NT2/D1 (cell line): ENCODE measurements around the gene PSKH1.

Experiments
- YY1 ChIP-seq: IDR thresholded peaks from 2 replicates; pipeline ENCODE4 v1.6.1; 2011; ENCODE audit not compliant: insufficient read length, insufficient read depth
- ZNF274 ChIP-seq: IDR thresholded peaks from 2 replicates; pipeline ENCODE4 v1.6.1; 2011; ENCODE audit warnings: mild to moderate bottlenecking, low read depth, low read length

DNA sequence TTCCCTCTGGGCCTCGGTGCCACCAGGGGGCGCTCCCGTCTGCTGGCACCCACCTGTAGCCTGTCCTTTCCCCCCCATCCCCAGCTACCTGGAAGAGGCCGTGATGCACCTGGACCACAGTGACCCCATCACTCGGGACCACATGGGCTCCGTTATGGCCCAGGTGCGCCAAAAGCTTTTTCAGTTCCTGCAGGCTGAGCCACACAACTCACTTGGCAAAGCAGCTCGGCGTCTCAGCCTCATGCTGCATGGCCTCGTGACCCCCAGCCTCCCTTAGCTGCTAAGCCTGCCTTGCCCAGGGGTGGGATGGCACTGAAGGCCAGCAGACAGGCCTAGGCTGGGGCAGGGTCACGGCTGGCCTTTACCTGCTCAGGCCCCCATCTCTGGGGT lies 9.2 kb upstream of the PSKH1 start:
- TF ChIP-seq YY1 (no peak), ZNF274 (no peak)
